Adrenal gland (tissue), 12 donors: Measurements from ENCODE around the gene BRD4. TPM values are rescaled to one million over a fixed set of nuclear protein-coding genes. Genes with fewer than 3 reads are reported as not detected.
A peak's percentile ranks its signal among the peaks of the same experiment; 100 is the strongest.
"Not testable (repeated sequence)": the region's sequence is repeated elsewhere in the genome, so short reads cannot be mapped to it uniquely, and the experiment has no call there.

Experiments used
- DNase-seq, 7 donors: peaks; one replicate each; pipeline ENCODE4 v3.0.0-alpha.2; 2019 to 2020
- H3K27ac ChIP-seq, 5 donors: fragments of 200-600 bp; sonication (generic) in 4 of 5; 1 replicate in 3 of 5; 2 replicates in 2 of 5; pipeline versions ENCODE4 v1.5.1 to v1.8.0; 2016 to 2020; ENCODE audit warnings: mild to moderate bottlenecking in 1 of 5
- H3K27me3 ChIP-seq: fragments of 200-600 bp; 2 replicates; pipeline ENCODE4 v1.8.0; 2021
- H3K36me3 ChIP-seq, 2 donors: fragments of 200-600 bp; replicated peaks in 1 of 2; 1 replicate in 1 of 2; 2 replicates in 1 of 2; pipeline versions ENCODE4 v1.5.1 to v1.8.0; 2018 to 2022
- H3K4me1 ChIP-seq, 2 donors: fragments of 200-600 bp; replicated peaks in 1 of 2; 1 replicate in 1 of 2; 2 replicates in 1 of 2; pipeline versions ENCODE4 v1.5.1 to v1.8.0; 2018 to 2021
- H3K4me3 ChIP-seq, 4 donors: fragments of 200-600 bp; sonication (generic) in 3 of 4; one replicate each; pipeline ENCODE4 v1.5.1; 2016 to 2018
- H3K9me3 ChIP-seq, 3 donors: fragments of 200-600 bp; sonication (generic) in 1 of 3; replicated peaks in 1 of 3; 1 replicate in 2 of 3; 2 replicates in 1 of 3; pipeline versions ENCODE4 v1.5.1 to v1.8.0; 2016 to 2021
- POLR2A ChIP-seq, 2 donors: fragments of 450-650 bp; IDR thresholded peaks; one replicate each; pipeline ENCODE4 v1.6.1; 2017; ENCODE audit warnings: antibody characterized with exemption in 2 of 2, mild to moderate bottlenecking in 2 of 2, moderate library complexity in 1 of 2
- WGBS, 4 donors: extraction: QIAGEN DNeasy Blood & Tissue Kit in 2 of 4; methylation state at CpG; one replicate each; pipeline versions ENCODE4 v1.1.5 to v1.1.7; 2013 to 2017; 5-methylcytosine and 5-hydroxymethylcytosine counted together
- intact Hi-C, 2 donors: fragments of 100-400 bp; cut with DNase I; formaldehyde crosslinking; loops; one replicate each; pipeline versions ENCODE4 v1.14.1 to v1.15.0; 2022 to 2023
- polyA plus RNA-seq, 3 donors: library from polyadenylated mRNA; stranded (reverse); fragments of 200-250 nt in 2 of 3; fragments of 350-450 nt in 1 of 3; fragmentation: Illumina TruSeq in 1 of 3; extraction: RNeasy Lipid Tissue Mini Kit (QIAGEN cat#74804) in 1 of 3; gene quantifications; one replicate each; pipeline ENCODE4 v1.2.3, GENCODE V29; 2013 to 2014
- total RNA-seq, 9 donors: library from RNA; depleted of rRNA in 4 of 9; stranded (reverse); fragments of >200 nt in 4 of 9; fragments of 120-200 nt in 1 of 9; fragmentation: NEBNext Ultra II Directional in 1 of 9; extraction: Animal tissue kit (Norgen Biotek cat#: 25700) in 1 of 9; gene quantifications; one replicate each; pipeline versions ENCODE4 v1.1.0 to v1.2.4, GENCODE V29; 2013 to 2023
- TF ChIP-seq, protein P1 (sequence below), 6 experiments: fragments of 450-650 bp in 4 of 6; fragments of 200-600 bp in 2 of 6; sonication (generic) in 1 of 6; IDR thresholded peaks; 1 replicate in 5 of 6; 2 replicates in 1 of 6; pipeline versions ENCODE4 v1.5.1 to v1.8.0; 2016 to 2021; ENCODE audit warnings: antibody characterized with exemption in 6 of 6, mild to moderate bottlenecking in 2 of 6, moderate library complexity in 1 of 6
- donor health status: healthy with polysubstance abuse.
- donor health status: Bipolar disorder and iron deficiency.
- donor health status: DM: yes; HTN: yes; CAD: no.
- donor health status: DM: no; HTN: no; CAD: no.
- donor health status: DM: no; HTN: no; CAD: no.
- donor health status: DM: yes; HTN: yes; CAD: no.

The BRD4 gene
- total and polyA plus RNA-seq, 12 donors: 10.1 to 109 (median 34.9) TPM

DNA sequence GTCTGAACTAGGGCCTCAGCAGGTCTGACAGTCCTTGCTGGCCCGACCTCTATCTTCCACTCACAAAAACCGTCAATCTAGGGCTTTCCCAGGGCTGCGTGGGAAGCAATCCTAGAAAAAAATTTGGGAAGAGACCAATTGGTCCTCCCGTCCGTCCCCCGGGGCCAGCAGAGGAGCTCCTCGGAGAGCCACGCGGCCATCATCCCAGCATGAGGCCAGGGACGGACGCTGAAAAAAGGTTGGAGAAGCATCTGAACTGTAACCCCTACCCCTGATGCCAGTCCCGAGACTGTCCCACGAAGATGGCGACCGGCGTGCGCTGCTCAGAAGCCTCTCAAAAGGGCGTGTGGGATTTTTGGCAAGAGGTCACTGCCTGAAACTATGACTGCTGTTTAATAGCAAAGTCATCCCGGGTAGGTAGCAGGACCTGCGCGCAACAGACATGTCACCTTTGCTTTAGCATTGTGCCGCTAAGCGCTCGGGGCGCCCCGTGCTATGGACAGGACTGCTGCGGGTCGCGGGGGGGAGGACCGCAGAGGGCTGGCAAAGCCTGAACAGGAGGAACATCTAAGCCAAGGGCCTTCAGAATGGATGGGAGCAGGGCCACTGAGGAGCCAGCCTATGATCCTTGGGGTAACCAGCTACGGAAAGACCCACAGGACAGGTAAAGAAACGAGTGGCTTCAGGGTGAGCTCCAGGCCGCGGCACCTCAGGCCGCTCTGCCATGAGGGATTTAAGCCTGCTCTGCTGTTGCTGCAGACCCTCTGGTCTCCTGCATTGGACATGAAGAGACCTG, 36.7 kb upstream of the BRD4 start:
- peaks cover 0 to 93% of the 10 kb centered on the region in 2 donors for H3K36me3 ChIP-seq

DNA sequence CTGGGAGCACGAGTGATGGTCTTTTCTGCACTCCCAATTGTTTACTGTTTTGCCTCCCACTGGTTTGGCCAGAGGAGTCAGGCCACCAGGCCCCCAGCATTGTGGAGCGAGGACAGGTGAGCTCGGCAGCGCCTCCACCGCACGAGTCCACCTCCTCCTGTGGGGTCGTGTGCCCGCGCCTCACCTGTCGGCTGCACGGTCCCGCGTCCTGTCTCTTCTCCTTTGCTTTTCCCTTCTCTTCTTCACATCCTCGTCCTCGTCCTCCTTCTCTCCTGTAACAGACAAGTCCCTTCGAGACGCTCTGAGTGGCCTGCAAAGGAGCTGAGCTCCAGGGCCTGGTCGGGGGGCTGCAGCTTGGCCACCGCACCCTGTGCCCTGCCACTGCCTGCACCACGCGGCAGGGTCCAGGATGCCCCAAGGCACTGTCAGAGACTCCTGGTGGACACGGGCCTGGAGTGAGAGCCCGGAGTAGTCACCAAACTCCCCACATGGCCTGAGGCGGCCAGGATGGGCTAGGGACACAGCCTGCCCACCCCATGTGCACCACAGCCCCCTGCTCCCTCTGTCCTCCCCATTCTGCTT, 35.8 kb upstream of the BRD4 start:
- intact Hi-C loops: no loop called here
- peaks cover 10 to 15% of the 10 kb centered on the region in 2 donors for H3K4me1 ChIP-seq
- H3K27me3 ChIP-seq: no peaks in the 10 kb centered on the region
- H3K4me3 ChIP-seq: no peak overlapping the region
- no peak for DNase-seq
- TF ChIP-seq POLR2A (IDR thresholded peaks at IDR 0.05): no peak
- TF ChIP-seq, protein P1, sequence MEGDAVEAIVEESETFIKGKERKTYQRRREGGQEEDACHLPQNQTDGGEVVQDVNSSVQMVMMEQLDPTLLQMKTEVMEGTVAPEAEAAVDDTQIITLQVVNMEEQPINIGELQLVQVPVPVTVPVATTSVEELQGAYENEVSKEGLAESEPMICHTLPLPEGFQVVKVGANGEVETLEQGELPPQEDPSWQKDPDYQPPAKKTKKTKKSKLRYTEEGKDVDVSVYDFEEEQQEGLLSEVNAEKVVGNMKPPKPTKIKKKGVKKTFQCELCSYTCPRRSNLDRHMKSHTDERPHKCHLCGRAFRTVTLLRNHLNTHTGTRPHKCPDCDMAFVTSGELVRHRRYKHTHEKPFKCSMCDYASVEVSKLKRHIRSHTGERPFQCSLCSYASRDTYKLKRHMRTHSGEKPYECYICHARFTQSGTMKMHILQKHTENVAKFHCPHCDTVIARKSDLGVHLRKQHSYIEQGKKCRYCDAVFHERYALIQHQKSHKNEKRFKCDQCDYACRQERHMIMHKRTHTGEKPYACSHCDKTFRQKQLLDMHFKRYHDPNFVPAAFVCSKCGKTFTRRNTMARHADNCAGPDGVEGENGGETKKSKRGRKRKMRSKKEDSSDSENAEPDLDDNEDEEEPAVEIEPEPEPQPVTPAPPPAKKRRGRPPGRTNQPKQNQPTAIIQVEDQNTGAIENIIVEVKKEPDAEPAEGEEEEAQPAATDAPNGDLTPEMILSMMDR (IDR thresholded peaks at IDR 0.05): no peak
- H3K9me3 ChIP-seq: no peaks in the 10 kb centered on the region
- peak overlapping the region in 3 of 5 donors; percentile 66 to 83 (median 75) for H3K27ac ChIP-seq
- peaks cover 0 to 89% of the 10 kb centered on the region in 2 donors for H3K36me3 ChIP-seq
- 91 to 95% (median 94%) methylated on average over 24 of the region's 24 CpGs for WGBS, 4 donors

More for the DNA sequence above, 36.7 kb upstream of the BRD4 start:
- H3K9me3 ChIP-seq: no peaks in the 10 kb centered on the region
- H3K27me3 ChIP-seq: no peaks in the 10 kb centered on the region
- intact Hi-C loops: no loop called here
- DNase-seq: no peak
- TF ChIP-seq POLR2A (IDR thresholded peaks at IDR 0.05): no peak
- TF ChIP-seq, protein P1 (IDR thresholded peaks at IDR 0.05): no peak
- 91 to 95% (median 93%) methylated on average over 31 to 35 of the region's 35 CpGs for WGBS, 4 donors
- H3K4me1 ChIP-seq: peaks cover 13 to 20% of the 10 kb centered on the region in 2 donors
- H3K4me3 ChIP-seq: no peak overlapping the region
- no peak overlapping the region for H3K27ac ChIP-seq

DNA sequence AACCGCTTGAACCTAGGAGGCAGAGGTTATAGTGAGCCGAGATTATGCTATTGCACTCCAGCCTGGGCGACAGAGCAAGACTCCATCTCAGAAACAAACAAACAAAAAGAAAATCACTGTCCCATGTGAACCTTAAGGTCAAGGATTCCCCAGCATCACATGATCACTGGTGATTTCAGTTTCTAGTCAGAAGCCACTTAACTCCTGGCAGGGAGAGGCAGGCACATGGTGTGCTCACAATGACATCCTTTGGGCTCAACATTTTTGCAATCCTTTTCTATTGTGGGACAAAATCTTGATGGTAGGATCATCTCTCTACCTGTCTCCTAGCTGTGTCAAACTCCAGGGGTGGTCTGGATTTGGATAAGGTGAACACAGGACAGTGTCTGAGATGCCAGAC, 35.1 kb upstream of the BRD4 start:
- intact Hi-C loops: no loop called here
- peak overlapping the region in 4 of 5 donors; percentile 19 to 83 (median 70) for H3K27ac ChIP-seq

DNA sequence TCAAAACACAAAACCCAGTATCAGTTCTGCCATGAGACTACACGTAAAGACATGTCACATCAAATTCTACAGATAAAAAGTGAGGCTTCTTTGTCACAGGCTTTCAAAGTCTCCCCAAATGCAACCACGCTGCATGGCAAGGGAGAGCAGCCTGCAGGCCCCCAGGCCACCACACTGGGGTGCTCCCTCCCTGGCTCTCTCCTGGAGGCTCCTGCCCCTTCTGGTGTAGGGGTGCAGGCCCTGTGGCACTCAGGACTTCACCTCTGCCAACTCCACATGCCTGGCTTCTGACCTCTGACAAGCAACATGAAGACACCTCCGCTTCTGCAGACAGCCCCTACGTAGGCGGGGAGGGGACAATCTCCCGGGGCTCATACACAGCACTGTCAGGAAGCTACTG, 32.9 kb upstream of the BRD4 start:
- 88 to 94% (median 91%) methylated on average over 2 to 6 of the region's 6 CpGs for WGBS, 4 donors
- Histone ChIP-seq H3K36me3 (peaks cover 0 to 80% of the 10 kb centered on the region in 2 donors), H3K27ac (no peak overlapping the region), H3K4me3 (no peak overlapping the region), H3K9me3 (no peaks in the 10 kb centered on the region), H3K27me3 (no peaks in the 10 kb centered on the region), H3K4me1 (peaks cover 10 to 15% of the 10 kb centered on the region in 2 donors)
- no peak for TF ChIP-seq POLR2A (IDR thresholded peaks at IDR 0.05)
- TF ChIP-seq, protein P1 (IDR thresholded peaks at IDR 0.05): no peak
- intact Hi-C loops: no loop called here
- DNase-seq: no peak

More for the DNA sequence above, 35.1 kb upstream of the BRD4 start:
- Histone ChIP-seq H3K36me3 (peaks cover 0 to 82% of the 10 kb centered on the region in 2 donors), H3K4me3 (no peak overlapping the region), H3K9me3 (no peaks in the 10 kb centered on the region), H3K27me3 (no peaks in the 10 kb centered on the region), H3K4me1 (peaks cover 10 to 15% of the 10 kb centered on the region in 2 donors)
- WGBS, 4 donors: 40 to 55% (median 48%) methylated on average over 3 of the region's 3 CpGs
- no peak for TF ChIP-seq POLR2A (IDR thresholded peaks at IDR 0.05)
- TF ChIP-seq, protein P1 (IDR thresholded peaks at IDR 0.05): no peak
- DNase-seq: peak; percentile 50 to 81 (median 69)

DNA sequence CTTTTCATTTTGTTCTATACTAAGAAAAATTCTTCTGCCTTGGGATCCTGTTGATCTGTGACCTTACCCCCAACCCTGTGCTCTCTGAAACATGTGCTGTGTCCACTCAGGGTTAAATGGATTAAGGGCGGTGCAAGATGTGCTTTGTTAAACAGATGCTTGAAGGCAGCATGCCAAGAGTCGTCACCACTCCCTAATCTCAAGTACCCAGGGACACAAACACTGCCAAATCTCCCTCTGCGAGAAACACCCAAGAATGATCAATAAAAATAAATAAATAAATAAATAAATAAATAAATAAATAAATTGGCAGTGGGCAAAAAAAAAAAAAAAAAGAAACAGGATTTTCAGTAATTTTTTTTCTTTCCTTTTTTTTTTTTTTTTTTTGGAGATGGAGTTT, 31.5 kb upstream of the BRD4 start:
- H3K27me3 ChIP-seq, H3K27ac ChIP-seq, intact Hi-C loops, H3K4me3 ChIP-seq, H3K9me3 ChIP-seq: not testable (repeated sequence)
- 58 to 71% (median 66%) methylated on average over 3 of the region's 3 CpGs for WGBS, 4 donors
- Histone ChIP-seq H3K36me3 (peaks cover 0 to 80% of the 10 kb centered on the region in 2 donors), H3K4me1 (peaks cover 10 to 15% of the 10 kb centered on the region in 2 donors)
- peak in 1 of 7 donors; percentile 48 for DNase-seq

DNA sequence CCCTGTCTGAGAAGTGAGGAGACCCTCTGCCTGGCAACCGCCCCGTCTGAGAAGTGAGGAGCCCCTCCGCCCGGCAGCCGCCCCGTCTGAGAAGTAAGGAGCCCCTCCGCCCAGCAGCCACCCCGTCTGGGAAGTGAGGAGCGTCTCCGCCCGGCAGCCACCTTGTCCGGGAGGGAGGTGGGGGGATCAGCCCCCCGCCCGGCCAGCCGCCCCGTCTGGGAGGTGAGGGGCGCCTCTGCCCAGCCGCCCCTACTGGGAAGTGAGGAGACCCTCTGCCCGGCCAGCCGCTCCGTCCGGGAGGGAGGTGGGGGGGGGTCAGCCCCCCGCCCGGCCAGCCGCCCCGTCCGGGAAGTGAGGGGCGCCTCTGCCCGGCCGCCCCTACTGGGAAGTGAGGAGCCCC, 30.7 kb upstream of the BRD4 start:
- WGBS, 4 donors: 94 to 95% methylated on average over 17 to 23 of the region's 30 CpGs; no CpG with 5 or more reads in 2 of the 4 donors
- H3K36me3 ChIP-seq: peaks cover 0 to 80% of the 10 kb centered on the region in 2 donors
- H3K4me3 ChIP-seq, H3K27ac ChIP-seq, intact Hi-C loops, H3K9me3 ChIP-seq, H3K27me3 ChIP-seq, DNase-seq: not testable (repeated sequence)
- H3K4me1 ChIP-seq: peaks cover 10 to 12% of the 10 kb centered on the region in 2 donors

DNA sequence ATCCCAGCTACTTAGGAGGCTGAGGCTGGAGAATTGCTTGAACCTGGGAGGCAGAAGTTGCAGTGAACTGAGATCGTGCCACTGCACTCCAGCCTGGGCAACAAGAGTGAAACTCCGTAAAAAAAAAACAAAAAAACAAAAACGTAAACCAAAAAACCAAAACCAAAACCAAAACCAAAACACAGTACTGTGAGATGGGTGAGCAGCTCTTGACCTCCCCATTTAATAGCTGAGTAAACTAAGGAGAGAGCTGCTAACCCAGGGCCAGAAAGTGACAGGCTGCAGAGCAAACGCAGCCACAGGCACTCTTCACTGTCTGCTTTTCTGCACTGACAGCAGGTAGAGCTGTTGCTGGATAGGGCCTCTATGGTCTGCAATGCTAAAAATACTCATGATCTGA, 27.7 kb upstream of the BRD4 start:
- intact Hi-C loops, H3K9me3 ChIP-seq, H3K27ac ChIP-seq, H3K4me3 ChIP-seq, H3K4me1 ChIP-seq, DNase-seq, H3K27me3 ChIP-seq: not testable (repeated sequence)
- H3K36me3 ChIP-seq: peaks cover 0 to 82% of the 10 kb centered on the region in 2 donors
- WGBS, 4 donors: 66 to 77% (median 73%) methylated on average over 4 of the region's 4 CpGs
